H1 (cell line): Measurements from ENCODE around the gene SEMA6D. TPM values are rescaled to one million over a fixed set of nuclear protein-coding genes. Genes with fewer than 3 reads are reported as not detected.

Experiments used
- CEBPB ChIP-seq: IDR thresholded peaks from 2 replicates; pipeline ENCODE4 v1.6.1; 2012; ENCODE audit warnings: low read depth, low read length
- CHD7 ChIP-seq: fragments of 300-600 bp; sonication (generic); IDR thresholded peaks from 2 replicates; pipeline ENCODE4 v1.7.1; 2012; ENCODE audit warnings: low read length, moderate library complexity, mild to moderate bottlenecking, inconsistent platforms; ENCODE audit not compliant: insufficient replicate concordance
- CTBP2 ChIP-seq: IDR thresholded peaks from 2 replicates; pipeline ENCODE4 v1.7.0; 2011; ENCODE audit warnings: borderline replicate concordance, mild to moderate bottlenecking, moderate library complexity, mixed read lengths, low read length; ENCODE audit not compliant: insufficient read depth, insufficient read length
- CTCF ChIP-seq, 3 experiments: IDR thresholded peaks; 1 replicate in 2 of 3; 2 replicates in 1 of 3; pipeline versions ENCODE4 v1.5.1 to v1.6.1; 2011; ENCODE audit warnings: low read length in 3 of 3, mild to moderate bottlenecking in 3 of 3, inconsistent platforms in 2 of 3, low read depth in 1 of 3, moderate library complexity in 1 of 3; ENCODE audit not compliant: insufficient read depth in 1 of 3; ENCODE audit errors: control extremely low read depth in 1 of 3
- E2F6 ChIP-seq: IDR thresholded peaks from 2 replicates; pipeline ENCODE4 v1.6.1; 2012; ENCODE audit warnings: inconsistent platforms
- EGR1 ChIP-seq: IDR thresholded peaks from 2 replicates; pipeline ENCODE4 v1.6.1; 2011; ENCODE audit warnings: low read depth, low read length, borderline replicate concordance
- HDAC2 ChIP-seq, 2 experiments: fragments of 300-600 bp in 1 of 2; sonication (generic) in 1 of 2; IDR thresholded peaks; 2 replicates each; pipeline ENCODE4 v1.6.1; 2011 to 2012; ENCODE audit warnings: low read depth in 2 of 2, low read length in 2 of 2, mild to moderate bottlenecking in 2 of 2, moderate library complexity in 2 of 2, borderline replicate concordance in 1 of 2, inconsistent platforms in 1 of 2
- RFX5 ChIP-seq: IDR thresholded peaks from 2 replicates; pipeline ENCODE4 v1.6.1; 2011; ENCODE audit warnings: low read depth, low read length, improper control_type of control experiment, borderline replicate concordance
- polyA plus RNA-seq, 7 experiments: library from polyadenylated mRNA; depleted of rRNA in 3 of 7; stranded (reverse) in 5 of 7; unstranded in 2 of 7; fragments of >200 nt in 5 of 7; fragments of 200-250 nt in 2 of 7; gene quantifications; 1 replicate in 5 of 7; 2 replicates in 1 of 7; 4 replicates in 1 of 7; pipeline versions ENCODE4 v1.2.1 to v1.2.3, GENCODE V29; 2011 to 2013; ENCODE audit warnings: missing spikeins in 2 of 7, mixed read lengths in 2 of 7
- total RNA-seq: library from RNA; stranded (reverse); fragmentation: NEBNext Ultra II Directional; extraction: Animal tissue kit (Norgen Biotek cat#: 25700); gene quantifications from 2 replicates; pipeline ENCODE4 v1.2.1, GENCODE V29; 2021

Gene SEMA6D
- total and polyA plus RNA-seq, 2 of the 8 experiments (the other 6 are each of a cell fraction or from before 2014, with no cell fraction given), result 2.2 to 3.8 TPM

- no peak for TF ChIP-seq CHD7
- no peak for TF ChIP-seq RFX5
- TF ChIP-seq EGR1, result no peak
- no peak for TF ChIP-seq CTCF (IDR thresholded peaks at IDR 0.05; ENCODE audit: control extremely low read depth in 1 of 3, insufficient read depth in 1 of 3, low read depth in 1 of 3, low read length in 3 of 3)
- no peak for TF ChIP-seq E2F6
- no peak for TF ChIP-seq CTBP2
- TF ChIP-seq CEBPB, result no peak
- no peak for TF ChIP-seq HDAC2 (IDR thresholded peaks at IDR 0.05; ENCODE audit: borderline replicate concordance in 1 of 2, low read depth in 2 of 2, low read length in 2 of 2)
Observed at GRCh38 chr15:47719730-47720129, 2.4 kb downstream of the SEMA6D start (continued).
